GM12873 (cell line): ENCODE measurements around the gene TMCO6.
A peak's percentile ranks its signal among the peaks of the same experiment; 100 is the strongest.

Experiments used
- TF ChIP-seq, protein P1 (sequence below): IDR thresholded peaks from 2 replicates; pipeline ENCODE4 v1.5.1; 2012; ENCODE audit warnings: low read depth, mild to moderate bottlenecking, moderate library complexity, low read length, control low read depth; ENCODE audit not compliant: insufficient read depth; ENCODE audit errors: missing control alignments

Gene TMCO6

DNA sequence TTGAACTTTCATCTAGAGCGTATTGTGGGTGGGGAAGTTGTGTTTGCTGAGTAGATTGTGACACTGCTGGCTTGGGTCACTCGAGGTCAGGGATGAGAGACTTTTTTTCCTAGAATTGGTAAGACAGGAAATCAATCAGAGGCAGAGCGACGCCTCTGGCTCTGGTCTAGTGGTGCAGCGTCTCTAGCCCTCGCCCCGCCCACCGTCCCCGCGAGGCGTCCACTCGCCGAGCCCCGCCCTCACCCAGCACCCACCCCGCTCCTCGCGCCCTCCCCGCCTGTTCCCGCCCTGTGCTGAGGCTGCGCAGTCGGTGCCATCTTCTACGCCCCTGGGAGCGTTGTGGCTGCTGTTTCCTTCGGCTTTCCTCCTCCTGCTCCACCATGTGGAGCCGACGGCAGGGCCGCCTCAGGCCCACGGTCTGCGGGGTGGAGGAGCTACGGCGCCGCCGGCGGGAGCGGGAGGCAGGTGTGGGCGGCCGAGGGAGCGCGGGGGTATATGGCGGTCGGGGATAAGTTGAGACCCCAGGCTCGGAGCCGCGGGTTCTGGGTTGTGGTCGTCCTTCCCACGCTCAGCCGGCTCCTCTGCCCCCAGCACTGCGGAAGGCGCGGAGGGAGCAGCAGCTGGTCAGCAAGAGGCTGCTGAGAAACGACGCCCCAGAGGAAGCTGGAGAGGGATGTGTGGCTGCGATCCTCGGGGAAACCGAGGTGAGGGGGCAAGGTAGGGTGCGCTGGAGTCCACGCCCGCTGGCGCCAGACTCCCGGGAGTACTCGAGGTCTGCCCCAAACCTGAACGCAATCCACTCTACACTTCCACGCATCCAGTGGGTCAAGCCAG lies at the start of gene TMCO6:
TSS of gene TMCO6 (plus strand) at position 304 of the 834 bp plus-strand sequence. CDS start at position 381, 77 bp downstream.
- TF ChIP-seq, protein P1, sequence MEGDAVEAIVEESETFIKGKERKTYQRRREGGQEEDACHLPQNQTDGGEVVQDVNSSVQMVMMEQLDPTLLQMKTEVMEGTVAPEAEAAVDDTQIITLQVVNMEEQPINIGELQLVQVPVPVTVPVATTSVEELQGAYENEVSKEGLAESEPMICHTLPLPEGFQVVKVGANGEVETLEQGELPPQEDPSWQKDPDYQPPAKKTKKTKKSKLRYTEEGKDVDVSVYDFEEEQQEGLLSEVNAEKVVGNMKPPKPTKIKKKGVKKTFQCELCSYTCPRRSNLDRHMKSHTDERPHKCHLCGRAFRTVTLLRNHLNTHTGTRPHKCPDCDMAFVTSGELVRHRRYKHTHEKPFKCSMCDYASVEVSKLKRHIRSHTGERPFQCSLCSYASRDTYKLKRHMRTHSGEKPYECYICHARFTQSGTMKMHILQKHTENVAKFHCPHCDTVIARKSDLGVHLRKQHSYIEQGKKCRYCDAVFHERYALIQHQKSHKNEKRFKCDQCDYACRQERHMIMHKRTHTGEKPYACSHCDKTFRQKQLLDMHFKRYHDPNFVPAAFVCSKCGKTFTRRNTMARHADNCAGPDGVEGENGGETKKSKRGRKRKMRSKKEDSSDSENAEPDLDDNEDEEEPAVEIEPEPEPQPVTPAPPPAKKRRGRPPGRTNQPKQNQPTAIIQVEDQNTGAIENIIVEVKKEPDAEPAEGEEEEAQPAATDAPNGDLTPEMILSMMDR, result peak; percentile 72

DNA sequence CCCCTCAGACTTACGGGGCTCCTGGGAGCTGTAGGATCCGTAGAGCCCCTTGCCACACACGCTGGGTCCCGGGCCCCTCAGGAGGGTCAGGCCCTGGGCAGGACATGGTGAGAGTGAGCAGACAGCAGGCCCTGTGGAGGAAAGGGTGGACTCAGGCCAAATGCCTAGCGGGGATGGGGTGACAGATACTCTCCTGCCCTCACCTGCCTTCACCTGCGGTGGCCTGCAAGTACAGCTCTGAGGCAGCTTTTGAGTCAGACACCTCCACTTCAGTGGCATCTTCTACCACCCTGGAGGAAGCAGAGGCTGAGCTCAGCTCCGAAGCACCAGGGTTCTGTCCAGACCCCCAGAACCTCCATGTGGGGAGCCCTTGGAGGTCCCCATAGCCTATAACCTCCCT lies 48.4 kb upstream of the TMCO6 start:
- TF ChIP-seq, protein P1, result no peak

DNA sequence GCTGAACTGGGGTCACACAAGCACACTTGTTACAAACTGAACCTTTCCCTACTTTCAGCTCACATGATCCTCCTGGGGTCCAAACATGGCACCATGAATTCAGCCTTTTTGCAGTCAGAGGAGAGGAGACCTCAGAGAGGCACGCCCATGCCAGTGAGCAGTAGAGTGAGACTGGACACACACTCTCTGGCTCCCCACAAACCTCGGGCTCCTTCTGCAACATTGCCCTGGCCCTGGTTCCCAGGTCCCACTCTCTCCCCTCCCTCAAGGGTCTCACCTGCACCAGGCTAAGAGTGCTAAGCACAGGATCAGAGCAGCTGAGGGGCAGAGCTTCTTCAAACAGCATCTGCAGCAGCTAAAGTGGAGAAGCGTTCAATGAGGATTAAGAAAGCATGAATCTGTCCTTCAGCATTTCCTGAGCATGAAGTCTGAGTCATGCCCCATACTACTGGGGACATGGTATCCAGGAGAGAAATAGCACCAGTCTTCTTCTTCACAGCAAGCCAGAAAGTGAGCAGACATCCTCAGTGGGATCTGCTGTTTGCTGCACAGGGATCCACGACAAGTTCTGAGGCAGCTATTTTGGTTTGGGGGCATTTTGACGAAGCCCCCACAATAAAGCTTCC lies 47.4 kb upstream of the TMCO6 start:
- TF ChIP-seq, protein P1, result no peak

DNA sequence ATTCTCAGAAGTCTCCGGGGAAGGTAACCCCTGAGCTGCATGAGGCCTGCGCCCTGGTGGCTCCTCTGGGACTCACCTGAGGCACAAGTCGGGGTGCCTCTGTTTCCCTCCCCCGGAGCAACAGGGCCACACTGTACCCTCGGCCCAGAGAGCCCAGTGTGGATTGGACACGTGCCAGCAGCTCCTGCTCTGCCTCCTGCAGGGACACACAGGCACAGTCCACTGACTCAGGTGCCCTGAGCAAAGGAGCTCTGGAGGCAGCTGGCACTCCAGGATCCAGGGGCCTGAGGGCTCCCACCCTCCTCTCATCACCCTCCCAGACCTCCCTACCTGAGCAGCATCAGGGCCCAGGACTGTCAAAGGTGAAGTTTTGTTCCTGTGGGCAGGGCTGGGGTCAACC lies 45.1 kb upstream of the TMCO6 start:
- TF ChIP-seq, protein P1, result no peak

DNA sequence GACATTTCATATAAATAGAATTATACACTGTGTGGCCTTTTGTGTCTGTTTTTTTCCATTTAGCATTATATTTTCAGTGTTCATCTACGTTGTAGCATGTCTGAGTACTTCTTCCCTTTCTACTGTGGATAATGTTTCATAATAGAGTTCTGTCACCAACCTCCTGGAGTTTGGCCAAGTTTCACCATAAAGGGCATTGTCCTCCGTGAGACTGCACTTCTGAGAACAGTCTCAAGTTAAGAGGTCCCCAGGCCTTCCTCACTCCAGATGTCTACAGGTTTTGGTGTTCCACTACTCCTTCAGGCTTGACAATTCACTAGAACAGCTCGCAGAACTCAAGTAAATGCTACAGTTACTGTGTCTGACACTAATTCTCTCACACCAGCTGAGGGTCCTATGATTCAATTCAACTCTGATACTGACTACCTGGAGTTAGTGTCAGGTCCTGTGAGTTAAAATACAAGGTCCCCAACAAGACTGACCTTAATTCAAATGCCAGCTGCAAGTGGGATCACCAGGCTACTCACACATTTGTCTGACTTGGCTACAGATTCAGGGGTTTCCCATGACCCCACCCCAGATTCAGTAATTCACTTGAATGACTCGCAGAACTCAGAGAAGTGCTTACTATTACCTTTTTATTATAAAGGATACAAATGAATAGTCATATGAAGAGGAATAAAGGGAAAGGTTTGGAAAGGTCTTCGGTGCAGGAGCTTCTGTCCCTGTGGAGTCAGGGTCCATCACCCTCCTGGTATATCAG lies 43.5 kb upstream of the TMCO6 start:
- TF ChIP-seq, protein P1, result no peak

DNA sequence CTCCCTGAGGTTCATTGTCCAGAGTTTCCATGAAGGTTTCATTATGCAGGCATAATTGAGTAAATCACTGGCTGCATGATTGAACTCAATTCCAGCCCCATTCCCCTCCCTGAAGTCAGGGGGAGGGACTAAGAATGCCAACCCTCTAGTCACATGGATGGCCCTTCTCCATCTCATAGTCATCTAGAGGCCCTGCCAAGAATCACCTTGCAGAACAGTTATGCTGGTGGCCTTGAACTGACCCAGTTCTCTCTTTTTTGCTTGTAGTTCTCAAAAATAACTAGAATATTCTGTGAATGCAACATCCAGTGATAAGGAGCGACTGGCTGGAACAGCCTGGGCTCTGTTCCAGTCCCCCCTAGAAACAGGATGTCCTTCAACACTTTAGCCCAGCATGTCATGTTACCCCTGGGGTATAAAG lies 42.9 kb upstream of the TMCO6 start:
- TF ChIP-seq, protein P1, result no peak

DNA sequence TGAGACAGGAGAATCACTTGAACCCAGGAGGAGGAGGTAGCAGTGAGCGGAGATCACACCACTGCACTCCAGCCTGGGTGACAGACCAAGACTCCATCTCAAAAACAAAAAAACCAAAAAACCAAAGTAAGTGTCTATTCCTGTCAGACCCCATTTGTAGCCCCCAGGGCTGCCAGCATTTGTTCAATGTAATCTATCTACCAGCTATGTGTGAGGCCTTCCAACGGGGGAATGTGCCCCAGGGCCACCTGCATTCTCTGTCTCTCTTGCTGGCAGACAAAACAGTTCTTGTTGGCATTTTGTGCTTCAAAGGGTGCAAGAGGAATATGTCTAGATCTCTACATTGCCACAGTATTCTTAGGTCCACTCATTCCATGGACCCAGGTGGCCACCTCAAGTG lies 40.4 kb upstream of the TMCO6 start:
- TF ChIP-seq, protein P1, result no peak
